H1 (cell line): ENCODE data around the gene SEMA3A. TPM values are rescaled to one million over a fixed set of nuclear protein-coding genes. Genes with fewer than 3 reads are reported as not detected.
A peak's percentile ranks its signal among the peaks of the same experiment; 100 is the strongest.

Experiments used
- CTCF ChIA-PET: fragments of 300-600 bp; sonication (Branson Sonifier 250); formaldehyde crosslinking; loops from one replicate; lab custom pipeline; 2021; ENCODE audit not compliant: partially characterized antibody; lab: Charles Lee
- POLR2A ChIA-PET: fragments of 300-600 bp; sonication (Branson Sonifier 250); formaldehyde crosslinking; loops from one replicate; lab custom pipeline; 2021; ENCODE audit warnings: inconsistent platforms; ENCODE audit not compliant: partially characterized antibody; lab: Charles Lee
- DNase-seq, 2 experiments: peaks; one replicate each; pipeline versions ENCODE4 v3.0.0 to v3.0.0-alpha.2; 2010 to 2022; ENCODE audit warnings: low spot score in 2 of 2, low read depth in 1 of 2, mixed read lengths in 1 of 2
- FAIRE-seq: peaks from 2 replicates; lab custom pipeline; 2011; peaks lifted over from hg19 to GRCh38; lab: Jason Lieb, UNC
- H2AFZ ChIP-seq: 2 replicates; pipeline ENCODE4 v1.8.1; 2012; ENCODE audit warnings: low read length, inconsistent platforms
- H2AK5ac ChIP-seq: 2 replicates; pipeline ENCODE4 v1.6.1; 2013; ENCODE audit warnings: low read depth, low read length
- H2BK120ac ChIP-seq: replicated peaks from 2 replicates; pipeline ENCODE3; 2013; ENCODE audit warnings: low read depth, low read length, inconsistent platforms
- H2BK12ac ChIP-seq: 2 replicates; pipeline ENCODE4 v1.6.1; 2013; ENCODE audit warnings: low read depth, low read length
- H2BK15ac ChIP-seq: 2 replicates; pipeline ENCODE4 v1.6.1; 2013; ENCODE audit warnings: low read length
- H2BK20ac ChIP-seq: 2 replicates; pipeline ENCODE4 v1.6.1; 2013; ENCODE audit warnings: low read length
- H2BK5ac ChIP-seq: 2 replicates; pipeline ENCODE4 v1.6.1; 2013; ENCODE audit warnings: low read depth, low read length
- H3K14ac ChIP-seq: 2 replicates; pipeline ENCODE4 v1.6.1; 2013; ENCODE audit warnings: inconsistent platforms; ENCODE audit not compliant: insufficient read length
- H3K18ac ChIP-seq: 2 replicates; pipeline ENCODE4 v1.6.1; 2013; ENCODE audit warnings: low read length; ENCODE audit errors: extremely low read depth
- H3K23ac ChIP-seq: 2 replicates; pipeline ENCODE4 v1.6.1; 2013; ENCODE audit warnings: inconsistent platforms; ENCODE audit not compliant: insufficient read length
- H3K23me2 ChIP-seq: 2 replicates; pipeline ENCODE4 v1.6.1; 2013; ENCODE audit warnings: low read depth, low read length
- H3K27ac ChIP-seq: 2 replicates; pipeline ENCODE4 v1.6.1; 2011; ENCODE audit warnings: low read depth, low read length, inconsistent platforms
- H3K27me3 ChIP-seq, 4 experiments: replicated peaks in 1 of 4; 1 replicate in 1 of 4; 2 replicates in 3 of 4; pipeline versions ENCODE4 v1.6.1 to v1.8.1; 2011 to 2013; ENCODE audit warnings: low read length in 3 of 4, mild to moderate bottlenecking in 3 of 4, inconsistent platforms in 2 of 4, mixed read lengths in 2 of 4, moderate library complexity in 1 of 4; ENCODE audit not compliant: control insufficient read depth in 3 of 4, insufficient read depth in 3 of 4; ENCODE audit errors: extremely low read depth in 1 of 4
- H3K36me3 ChIP-seq, 4 experiments: 2 replicates each; pipeline versions ENCODE4 v1.6.1 to v1.8.1; 2011 to 2013; ENCODE audit warnings: mild to moderate bottlenecking in 4 of 4, low read length in 3 of 4, moderate library complexity in 2 of 4, control low read depth in 1 of 4, inconsistent platforms in 1 of 4; ENCODE audit not compliant: insufficient read depth in 4 of 4, control insufficient read depth in 2 of 4
- H3K4ac ChIP-seq: replicated peaks from 2 replicates; pipeline ENCODE3; 2013; ENCODE audit warnings: low read length, low read depth, mixed read lengths, inconsistent platforms; ENCODE audit not compliant: insufficient read length
- H3K4me1 ChIP-seq, 4 experiments: replicated peaks in 1 of 4; 1 replicate in 1 of 4; 2 replicates in 3 of 4; pipeline versions ENCODE4 v1.6.1 to v1.8.1; 2011 to 2013; ENCODE audit warnings: low read length in 3 of 4, inconsistent platforms in 2 of 4, mixed read lengths in 1 of 4; ENCODE audit not compliant: insufficient read depth in 4 of 4, control insufficient read depth in 3 of 4
- H3K4me2 ChIP-seq, 2 experiments: 2 replicates each; pipeline versions ENCODE4 v1.6.1 to v1.8.1; 2011 to 2013; ENCODE audit warnings: low read depth in 2 of 2, low read length in 2 of 2, control low read depth in 1 of 2, inconsistent platforms in 1 of 2, mild to moderate bottlenecking in 1 of 2; ENCODE audit not compliant: insufficient read depth in 1 of 2
- H3K4me3 ChIP-seq, 4 experiments: fragments of 200-600, 300-600 bp in 1 of 4; sonication (generic), shearing (Covaris generic), sonication (Bioruptor Twin) in 1 of 4; 2 replicates each; pipeline versions ENCODE4 v1.5.1 to v1.8.1; 2011 to 2016; ENCODE audit warnings: low read length in 4 of 4, low read depth in 3 of 4, control low read depth in 2 of 4, inconsistent platforms in 2 of 4, mild to moderate bottlenecking in 2 of 4, mixed read lengths in 1 of 4, moderate library complexity in 1 of 4; ENCODE audit not compliant: insufficient read depth in 2 of 4; ENCODE audit errors: extremely low read depth in 1 of 4
- H3K56ac ChIP-seq: replicated peaks from 2 replicates; pipeline ENCODE3; 2013; ENCODE audit warnings: low read depth, mild to moderate bottlenecking, mixed read lengths, low read length, inconsistent platforms; ENCODE audit not compliant: insufficient read length
- H3K79me1 ChIP-seq: 2 replicates; pipeline ENCODE4 v1.6.1; 2013; ENCODE audit warnings: low read depth, low read length, control low read depth
- H3K79me2 ChIP-seq, 2 experiments: 2 replicates each; pipeline versions ENCODE4 v1.6.1 to v1.8.1; 2012 to 2013; ENCODE audit warnings: low read length in 2 of 2, mild to moderate bottlenecking in 2 of 2, inconsistent platforms in 1 of 2; ENCODE audit not compliant: insufficient read depth in 2 of 2, control insufficient read depth in 1 of 2
- H3K9ac ChIP-seq, 4 experiments: replicated peaks in 1 of 4; 1 replicate in 1 of 4; 2 replicates in 3 of 4; pipeline versions ENCODE4 v1.6.1 to v1.8.1; 2011 to 2013; ENCODE audit warnings: low read depth in 3 of 4, low read length in 3 of 4, control low read depth in 2 of 4, mild to moderate bottlenecking in 2 of 4, moderate library complexity in 2 of 4, inconsistent platforms in 1 of 4; ENCODE audit errors: extremely low read depth in 1 of 4
- H3K9me3 ChIP-seq, 2 experiments: 2 replicates each; pipeline versions ENCODE4 v1.6.1 to v1.8.1; 2012 to 2013; ENCODE audit warnings: mild to moderate bottlenecking in 2 of 2, moderate library complexity in 2 of 2, control low read depth in 1 of 2, inconsistent platforms in 1 of 2, low read depth in 1 of 2, low read length in 1 of 2, mixed read lengths in 1 of 2; ENCODE audit not compliant: insufficient read depth in 2 of 2
- H4K20me1 ChIP-seq, 2 experiments: replicated peaks in 1 of 2; 2 replicates each; pipeline versions ENCODE3 to v1.8.1; 2011 to 2013; ENCODE audit warnings: inconsistent platforms in 2 of 2, low read length in 2 of 2, mild to moderate bottlenecking in 1 of 2; ENCODE audit not compliant: insufficient read depth in 2 of 2, control insufficient read depth in 1 of 2
- H4K5ac ChIP-seq: 2 replicates; pipeline ENCODE4 v1.6.1; 2013; ENCODE audit warnings: low read length, low read depth, mixed read lengths, inconsistent platforms; ENCODE audit not compliant: insufficient read length
- H4K8ac ChIP-seq: 2 replicates; pipeline ENCODE4 v1.8.0; 2013; ENCODE audit warnings: mild to moderate bottlenecking, moderate library complexity, low read length, inconsistent platforms; ENCODE audit not compliant: insufficient read depth; ENCODE audit errors: extremely low read depth
- H4K91ac ChIP-seq: replicated peaks from 2 replicates; pipeline ENCODE3; 2013; ENCODE audit warnings: low read length, mixed read lengths, inconsistent platforms; ENCODE audit not compliant: insufficient read length
- BRCA1 ChIP-seq: IDR thresholded peaks from 2 replicates; pipeline ENCODE4 v1.6.1; 2012; ENCODE audit warnings: low read depth, low read length, improper control_type of control experiment
- EGR1 ChIP-seq: IDR thresholded peaks from 2 replicates; pipeline ENCODE4 v1.6.1; 2011; ENCODE audit warnings: low read depth, low read length, borderline replicate concordance
- GTF2F1 ChIP-seq: IDR thresholded peaks from 2 replicates; pipeline ENCODE4 v1.6.1; 2012; ENCODE audit warnings: low read depth, low read length, improper control_type of control experiment, borderline replicate concordance
- JUND ChIP-seq: IDR thresholded peaks from 2 replicates; pipeline ENCODE4 v1.6.1; 2011; ENCODE audit warnings: mild to moderate bottlenecking, improper control_type of control experiment, low read length
- KDM5A ChIP-seq: fragments of 200-600 bp; IDR thresholded peaks from 2 replicates; pipeline ENCODE4 v1.7.1; 2012; ENCODE audit warnings: mild to moderate bottlenecking, low read length, inconsistent platforms, mixed read lengths
- NRF1 ChIP-seq: IDR thresholded peaks from 2 replicates; pipeline ENCODE4 v1.6.1; 2011; ENCODE audit warnings: mild to moderate bottlenecking, low read depth, low read length, improper control_type of control experiment
- POLR2A ChIP-seq, 2 experiments: IDR thresholded peaks; 1 replicate in 1 of 2; 2 replicates in 1 of 2; pipeline ENCODE4 v1.6.1; 2011; ENCODE audit warnings: low read depth in 2 of 2, low read length in 2 of 2, mild to moderate bottlenecking in 2 of 2; ENCODE audit errors: control extremely low read depth in 1 of 2
- POU5F1 ChIP-seq: IDR thresholded peaks from 2 replicates; pipeline ENCODE4 v1.6.1; 2011; ENCODE audit warnings: low read depth, mild to moderate bottlenecking, low read length, moderate library complexity
- SIX5 ChIP-seq: IDR thresholded peaks from 2 replicates; pipeline ENCODE4 v1.6.1; 2011; ENCODE audit warnings: mild to moderate bottlenecking, low read depth, low read length
- SP1 ChIP-seq: IDR thresholded peaks from 2 replicates; pipeline ENCODE4 v1.6.1; 2011; ENCODE audit warnings: low read depth, low read length
- SP2 ChIP-seq: IDR thresholded peaks from 2 replicates; pipeline ENCODE4 v1.6.1; 2012; ENCODE audit warnings: mild to moderate bottlenecking, low read length, inconsistent platforms
- SRF ChIP-seq: IDR thresholded peaks from 2 replicates; pipeline ENCODE4 v1.6.1; 2011; ENCODE audit warnings: mild to moderate bottlenecking, low read depth, low read length, moderate library complexity
- TAF1 ChIP-seq: IDR thresholded peaks from 2 replicates; pipeline ENCODE4 v1.6.1; 2011; ENCODE audit warnings: mild to moderate bottlenecking, low read depth, low read length
- WGBS, 2 experiments: shearing (Covaris generic) in 1 of 2; methylation state at CpG; one replicate each; pipeline versions ENCODE4 v1.1.6 to v1.1.7; 2013 to 2015; ENCODE audit warnings: low lambda C conversion rate in 2 of 2, mixed read lengths in 2 of 2, inconsistent platforms in 1 of 2, low coverage in 1 of 2, missing lambda C conversion rate in 1 of 2; ENCODE audit not compliant: insufficient replicate concordance in 2 of 2, insufficient coverage in 1 of 2, insufficient read length in 1 of 2; ENCODE audit errors: extremely low coverage in 1 of 2, missing lambda C conversion rate in 1 of 2; 5-methylcytosine and 5-hydroxymethylcytosine counted together
- polyA plus RNA-seq, 7 experiments: library from polyadenylated mRNA; depleted of rRNA in 3 of 7; stranded (reverse) in 5 of 7; unstranded in 2 of 7; fragments of >200 nt in 5 of 7; fragments of 200-250 nt in 2 of 7; gene quantifications; 1 replicate in 5 of 7; 2 replicates in 1 of 7; 4 replicates in 1 of 7; pipeline versions ENCODE4 v1.2.1 to v1.2.3, GENCODE V29; 2011 to 2013; ENCODE audit warnings: missing spikeins in 2 of 7, mixed read lengths in 2 of 7
- total RNA-seq: library from RNA; stranded (reverse); fragmentation: NEBNext Ultra II Directional; extraction: Animal tissue kit (Norgen Biotek cat#: 25700); gene quantifications from 2 replicates; pipeline ENCODE4 v1.2.1, GENCODE V29; 2021
- TF ChIP-seq, protein P1 (sequence below), 3 experiments: IDR thresholded peaks; 1 replicate in 2 of 3; 2 replicates in 1 of 3; pipeline versions ENCODE4 v1.5.1 to v1.6.1; 2011; ENCODE audit warnings: low read length in 3 of 3, mild to moderate bottlenecking in 3 of 3, inconsistent platforms in 2 of 3, low read depth in 1 of 3, moderate library complexity in 1 of 3; ENCODE audit not compliant: insufficient read depth in 1 of 3; ENCODE audit errors: control extremely low read depth in 1 of 3

The SEMA3A gene
- total and polyA plus RNA-seq, 2 of the 8 experiments (the other 6 are each of a cell fraction or from before 2014, with no cell fraction given): 8.1 to 45.9 TPM

DNA sequence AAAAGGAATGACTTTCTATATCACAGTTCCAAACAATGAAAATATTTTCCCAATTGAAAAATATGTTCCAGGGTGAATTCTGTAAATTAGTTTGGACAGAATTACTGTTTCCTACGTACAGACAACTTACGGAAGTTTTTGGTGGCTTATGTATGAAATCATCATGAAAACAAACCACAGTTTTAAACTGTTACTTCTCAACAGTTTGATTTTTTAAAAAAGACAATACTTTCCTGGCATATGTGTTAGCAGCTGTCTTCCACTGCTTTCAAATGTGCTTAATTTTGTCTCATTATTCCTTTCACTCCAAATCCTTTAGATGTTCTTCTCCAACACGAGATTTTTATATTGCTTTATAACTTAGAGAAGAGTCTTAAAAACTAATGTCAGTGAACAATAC is 56.2 kb downstream of the SEMA3A start:
- H3K27me3 ChIP-seq: no peaks in the 10 kb centered on the region
- no peak overlapping the region for H4K8ac ChIP-seq
- peaks cover 0 to 4% (median under 1%) of the 10 kb centered on the region in 4 experiments; a peak in 3 of 7 replicates for H3K4me1 ChIP-seq
- no peak overlapping the region for H3K23ac ChIP-seq
- H3K4me2 ChIP-seq: no peak overlapping the region
- H3K79me1 ChIP-seq: no peaks in the 10 kb centered on the region
- no peak overlapping the region for H2AFZ ChIP-seq
- no peaks in the 10 kb centered on the region for H3K23me2 ChIP-seq
- DNase-seq (no peak), FAIRE-seq (peak; percentile 13)
- H2AK5ac ChIP-seq: no peak overlapping the region
- H3K4me3 ChIP-seq: no peak overlapping the region
- peaks cover 0 to 5% (median 0%) of the 10 kb centered on the region in 4 experiments; a peak in 1 of 8 replicates for H3K36me3 ChIP-seq
- no peak overlapping the region for H4K91ac ChIP-seq
- CTCF ChIA-PET: no interaction called here
- no peak overlapping the region for H3K27ac ChIP-seq
- no peak overlapping the region for H2BK15ac ChIP-seq
- no peak overlapping the region for H2BK12ac ChIP-seq
- H3K56ac ChIP-seq: no peak overlapping the region
- no peaks in the 10 kb centered on the region for H4K20me1 ChIP-seq
- H4K5ac ChIP-seq: no peak overlapping the region
- H2BK20ac ChIP-seq: no peak overlapping the region
- 89% methylated on average over 3 of the region's 3 CpGs; no CpG with 5 or more reads in 1 of the 2 experiments for WGBS, 2 experiments
- H3K18ac ChIP-seq: no peak overlapping the region
- H2BK5ac ChIP-seq: no peak overlapping the region
- H3K4ac ChIP-seq: no peak overlapping the region
- no peaks in the 10 kb centered on the region for H3K9me3 ChIP-seq
- H3K79me2 ChIP-seq: peaks cover 0 to 57% of the 10 kb centered on the region in 2 experiments; a peak in 3 of 4 replicates
- POLR2A ChIA-PET: no interaction called here
- no peak overlapping the region for H3K9ac ChIP-seq
- no peak overlapping the region for H2BK120ac ChIP-seq
- no peak overlapping the region for H3K14ac ChIP-seq
- TF ChIP-seq SRF (no peak), POLR2A (IDR thresholded peaks at IDR 0.05; ENCODE audit: control extremely low read depth in 1 of 2, low read depth in 2 of 2, low read length in 2 of 2) (no peak), SP1 (no peak), KDM5A (no peak), POU5F1 (no peak), EGR1 (no peak), SP2 (no peak), NRF1 (no peak), TAF1 (no peak), JUND (no peak), GTF2F1 (no peak), BRCA1 (no peak), SIX5 (no peak)
- TF ChIP-seq, protein P1, sequence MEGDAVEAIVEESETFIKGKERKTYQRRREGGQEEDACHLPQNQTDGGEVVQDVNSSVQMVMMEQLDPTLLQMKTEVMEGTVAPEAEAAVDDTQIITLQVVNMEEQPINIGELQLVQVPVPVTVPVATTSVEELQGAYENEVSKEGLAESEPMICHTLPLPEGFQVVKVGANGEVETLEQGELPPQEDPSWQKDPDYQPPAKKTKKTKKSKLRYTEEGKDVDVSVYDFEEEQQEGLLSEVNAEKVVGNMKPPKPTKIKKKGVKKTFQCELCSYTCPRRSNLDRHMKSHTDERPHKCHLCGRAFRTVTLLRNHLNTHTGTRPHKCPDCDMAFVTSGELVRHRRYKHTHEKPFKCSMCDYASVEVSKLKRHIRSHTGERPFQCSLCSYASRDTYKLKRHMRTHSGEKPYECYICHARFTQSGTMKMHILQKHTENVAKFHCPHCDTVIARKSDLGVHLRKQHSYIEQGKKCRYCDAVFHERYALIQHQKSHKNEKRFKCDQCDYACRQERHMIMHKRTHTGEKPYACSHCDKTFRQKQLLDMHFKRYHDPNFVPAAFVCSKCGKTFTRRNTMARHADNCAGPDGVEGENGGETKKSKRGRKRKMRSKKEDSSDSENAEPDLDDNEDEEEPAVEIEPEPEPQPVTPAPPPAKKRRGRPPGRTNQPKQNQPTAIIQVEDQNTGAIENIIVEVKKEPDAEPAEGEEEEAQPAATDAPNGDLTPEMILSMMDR (IDR thresholded peaks at IDR 0.05; ENCODE audit: control extremely low read depth in 1 of 3, insufficient read depth in 1 of 3, low read depth in 1 of 3, low read length in 3 of 3): no peak
